IPS-18a (cell line): ENCODE data around the gene DAZAP1.
A peak's percentile ranks its signal among the peaks of the same experiment; 100 is the strongest.

ENCODE experiments used
- H3K27ac ChIP-seq: one replicate; pipeline ENCODE4 v1.5.1; 2013; ENCODE audit warnings: low read length
- H3K27me3 ChIP-seq: one replicate; pipeline ENCODE4 v1.6.1; 2013; ENCODE audit warnings: mild to moderate bottlenecking, low read length; ENCODE audit not compliant: control insufficient read depth, insufficient read depth
- H3K36me3 ChIP-seq: one replicate; pipeline ENCODE4 v1.6.1; 2013; ENCODE audit warnings: low read depth, low read length; ENCODE audit not compliant: control insufficient read depth
- H3K4me1 ChIP-seq: one replicate; pipeline ENCODE4 v1.6.1; 2013; ENCODE audit warnings: low read depth, low read length; ENCODE audit not compliant: control insufficient read depth
- H3K4me3 ChIP-seq: one replicate; pipeline ENCODE4 v1.5.1; 2013; ENCODE audit warnings: low read length
- H3K9ac ChIP-seq: one replicate; pipeline ENCODE4 v1.6.1; 2013; ENCODE audit warnings: mild to moderate bottlenecking, low read length, moderate library complexity
- H3K9me3 ChIP-seq: one replicate; pipeline ENCODE4 v1.6.1; 2013; ENCODE audit warnings: low read depth, low read length; ENCODE audit not compliant: control insufficient read depth

The DAZAP1 gene

DNA sequence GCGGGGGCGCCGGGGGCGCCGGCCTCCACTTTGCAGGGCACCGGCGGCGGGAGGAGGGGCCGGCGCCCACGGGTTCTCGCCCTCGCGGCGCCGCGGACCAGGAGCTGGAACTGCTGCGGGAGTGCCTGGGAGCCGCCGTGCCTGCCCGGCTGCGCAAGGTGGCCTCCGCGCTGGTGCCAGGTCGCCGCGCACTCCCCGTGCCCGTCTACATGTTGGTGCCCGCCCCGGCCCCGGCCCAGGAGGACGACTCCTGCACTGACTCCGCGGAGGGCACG lies 59.8 kb downstream of the DAZAP1 start:
- no peak overlapping the region for H3K9ac ChIP-seq
- H3K27ac ChIP-seq: no peak overlapping the region
- H3K4me1 ChIP-seq: no peaks in the 10 kb centered on the region
- peaks cover 92% of the 10 kb centered on the region for H3K27me3 ChIP-seq
- no peak overlapping the region for H3K4me3 ChIP-seq
- H3K9me3 ChIP-seq: no peaks in the 10 kb centered on the region
- no peaks in the 10 kb centered on the region for H3K36me3 ChIP-seq

DNA sequence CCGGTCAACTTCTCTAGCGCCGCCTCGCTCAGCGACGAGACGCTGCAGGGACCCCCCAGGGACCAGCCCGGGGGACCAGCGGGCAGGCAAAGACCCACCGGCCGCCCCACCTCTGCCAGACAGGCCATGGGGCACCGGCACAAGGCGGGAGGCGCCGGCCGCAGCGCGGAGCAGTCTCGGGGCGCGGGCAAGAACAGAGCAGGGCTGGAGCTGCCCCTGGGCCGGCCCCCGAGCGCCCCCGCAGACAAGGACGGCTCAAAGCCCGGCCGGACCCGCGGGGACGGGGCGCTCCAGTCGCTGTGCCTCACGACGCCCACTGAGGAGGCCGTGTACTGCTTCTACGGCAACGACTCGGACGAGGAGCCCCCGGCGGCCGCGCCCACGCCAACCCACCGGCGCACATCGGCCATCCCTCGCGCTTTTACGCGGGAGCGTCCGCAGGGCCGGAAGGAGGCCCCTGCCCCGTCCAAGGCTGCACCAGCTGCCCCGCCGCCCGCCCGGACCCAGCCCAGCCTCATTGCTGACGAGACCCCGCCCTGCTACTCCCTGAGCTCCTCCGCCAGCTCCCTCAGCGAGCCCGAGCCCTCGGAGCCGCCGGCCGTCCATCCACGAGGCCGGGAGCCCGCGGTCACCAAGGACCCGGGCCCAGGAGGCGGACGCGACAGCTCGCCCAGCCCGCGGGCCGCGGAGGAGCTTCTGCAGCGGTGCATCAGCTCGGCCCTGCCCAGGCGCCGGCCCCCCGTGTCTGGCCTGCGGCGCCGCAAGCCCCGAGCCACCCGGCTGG lies 60.3 kb downstream of the DAZAP1 start:
- no peaks in the 10 kb centered on the region for H3K9me3 ChIP-seq
- H3K36me3 ChIP-seq: no peaks in the 10 kb centered on the region
- no peaks in the 10 kb centered on the region for H3K4me1 ChIP-seq
- no peak overlapping the region for H3K4me3 ChIP-seq
- H3K27me3 ChIP-seq: peaks cover 97% of the 10 kb centered on the region
- H3K9ac ChIP-seq: no peak overlapping the region
- H3K27ac ChIP-seq: no peak overlapping the region

DNA sequence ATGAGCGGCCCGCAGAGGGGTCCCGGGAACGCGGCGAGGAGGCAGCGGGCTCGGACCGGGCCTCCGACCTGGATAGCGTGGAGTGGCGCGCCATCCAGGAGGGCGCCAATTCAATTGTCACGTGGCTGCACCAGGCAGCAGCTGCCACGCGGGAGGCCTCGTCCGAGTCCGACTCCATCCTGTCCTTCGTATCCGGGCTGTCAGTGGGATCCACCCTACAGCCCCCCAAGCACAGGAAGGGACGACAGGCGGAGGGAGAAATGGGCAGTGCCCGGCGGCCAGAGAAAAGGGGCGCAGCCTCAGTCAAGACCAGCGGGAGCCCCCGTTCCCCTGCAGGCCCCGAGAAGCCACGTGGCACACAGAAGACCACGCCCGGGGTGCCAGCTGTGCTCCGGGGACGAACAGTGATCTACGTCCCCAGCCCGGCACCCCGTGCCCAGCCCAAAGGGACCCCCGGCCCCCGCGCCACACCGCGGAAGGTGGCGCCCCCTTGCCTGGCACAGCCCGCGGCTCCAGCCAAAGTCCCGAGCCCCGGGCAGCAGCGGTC lies 61.0 kb downstream of the DAZAP1 start:
- Histone ChIP-seq H3K27ac (no peak overlapping the region), H3K36me3 (no peaks in the 10 kb centered on the region), H3K4me1 (no peaks in the 10 kb centered on the region), H3K9ac (no peak overlapping the region), H3K27me3 (peaks cover 99% of the 10 kb centered on the region), H3K4me3 (no peak overlapping the region), H3K9me3 (no peaks in the 10 kb centered on the region)

DNA sequence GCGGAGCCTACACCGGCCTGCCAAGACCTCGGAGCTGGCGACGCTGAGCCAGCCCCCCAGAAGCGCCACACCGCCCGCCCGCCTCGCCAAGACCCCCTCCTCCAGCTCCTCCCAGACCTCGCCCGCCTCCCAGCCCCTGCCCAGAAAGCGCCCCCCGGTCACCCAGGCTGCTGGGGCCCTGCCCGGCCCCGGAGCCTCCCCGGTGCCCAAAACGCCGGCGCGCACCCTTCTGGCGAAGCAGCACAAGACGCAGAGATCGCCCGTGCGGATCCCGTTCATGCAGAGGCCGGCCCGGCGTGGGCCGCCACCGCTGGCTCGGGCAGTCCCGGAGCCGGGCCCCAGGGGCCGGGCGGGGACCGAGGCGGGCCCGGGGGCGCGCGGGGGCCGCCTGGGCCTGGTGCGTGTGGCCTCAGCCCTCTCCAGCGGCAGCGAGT lies 61.5 kb downstream of the DAZAP1 start:
- Histone ChIP-seq H3K36me3 (no peaks in the 10 kb centered on the region), H3K27me3 (peaks cover 100% of the 10 kb centered on the region)

DNA sequence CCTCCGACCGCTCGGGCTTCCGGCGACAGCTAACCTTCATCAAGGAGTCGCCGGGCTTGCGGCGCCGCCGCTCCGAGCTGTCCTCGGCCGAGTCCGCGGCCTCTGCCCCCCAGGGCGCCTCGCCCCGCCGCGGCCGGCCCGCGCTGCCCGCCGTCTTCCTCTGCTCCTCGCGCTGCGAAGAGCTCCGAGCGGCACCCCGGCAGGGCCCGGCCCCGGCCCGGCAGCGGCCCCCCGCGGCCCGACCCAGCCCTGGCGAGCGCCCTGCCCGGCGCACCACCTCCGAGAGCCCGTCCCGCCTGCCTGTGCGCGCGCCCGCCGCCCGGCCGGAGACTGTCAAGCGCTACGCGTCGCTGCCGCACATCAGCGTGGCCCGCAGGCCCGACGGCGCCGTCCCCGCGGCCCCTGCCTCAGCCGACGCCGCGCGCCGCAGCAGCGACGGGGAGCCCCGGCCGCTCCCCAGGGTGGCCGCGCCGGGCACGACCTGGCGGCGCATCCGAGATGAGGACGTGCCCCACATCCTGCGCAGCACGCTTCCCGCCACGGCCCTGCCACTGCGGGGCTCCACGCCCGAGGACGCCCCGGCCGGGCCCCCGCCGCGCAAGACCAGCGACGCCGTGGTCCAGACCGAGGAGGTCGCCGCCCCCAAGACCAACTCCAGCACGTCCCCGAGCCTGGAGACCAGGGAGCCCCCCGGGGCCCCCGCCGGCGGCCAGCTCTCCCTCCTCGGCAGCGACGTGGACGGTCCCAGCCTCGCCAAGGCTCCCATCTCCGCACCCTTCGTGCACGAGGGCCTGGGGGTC lies 62.1 kb downstream of the DAZAP1 start:
- peaks cover 95% of the 10 kb centered on the region for H3K27me3 ChIP-seq
- H3K4me3 ChIP-seq: no peak overlapping the region
- no peak overlapping the region for H3K9ac ChIP-seq
- H3K36me3 ChIP-seq: no peaks in the 10 kb centered on the region
- H3K4me1 ChIP-seq: no peaks in the 10 kb centered on the region
- no peak overlapping the region for H3K27ac ChIP-seq
- H3K9me3 ChIP-seq: no peaks in the 10 kb centered on the region

More for the DNA sequence above, 61.5 kb downstream of the DAZAP1 start:
- Histone ChIP-seq H3K9me3 (no peaks in the 10 kb centered on the region), H3K27ac (no peak overlapping the region), H3K4me1 (no peaks in the 10 kb centered on the region), H3K4me3 (no peak overlapping the region), H3K9ac (no peak overlapping the region)

DNA sequence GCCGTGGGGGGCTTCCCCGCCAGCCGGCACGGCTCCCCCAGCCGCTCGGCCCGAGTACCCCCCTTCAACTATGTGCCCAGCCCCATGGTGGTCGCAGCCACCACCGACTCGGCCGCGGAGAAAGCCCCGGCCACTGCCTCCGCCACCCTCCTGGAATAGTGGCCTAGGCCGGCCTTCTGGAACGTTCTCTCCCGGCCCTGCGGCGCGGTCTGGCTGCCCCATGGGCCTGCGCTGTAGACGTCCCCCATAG lies 62.6 kb downstream of the DAZAP1 start:
- Histone ChIP-seq H3K27me3 (peaks cover 89% of the 10 kb centered on the region), H3K9ac (no peak overlapping the region), H3K9me3 (no peaks in the 10 kb centered on the region), H3K4me3 (peak overlapping the region; percentile 35), H3K36me3 (no peaks in the 10 kb centered on the region), H3K27ac (no peak overlapping the region), H3K4me1 (no peaks in the 10 kb centered on the region)

DNA sequence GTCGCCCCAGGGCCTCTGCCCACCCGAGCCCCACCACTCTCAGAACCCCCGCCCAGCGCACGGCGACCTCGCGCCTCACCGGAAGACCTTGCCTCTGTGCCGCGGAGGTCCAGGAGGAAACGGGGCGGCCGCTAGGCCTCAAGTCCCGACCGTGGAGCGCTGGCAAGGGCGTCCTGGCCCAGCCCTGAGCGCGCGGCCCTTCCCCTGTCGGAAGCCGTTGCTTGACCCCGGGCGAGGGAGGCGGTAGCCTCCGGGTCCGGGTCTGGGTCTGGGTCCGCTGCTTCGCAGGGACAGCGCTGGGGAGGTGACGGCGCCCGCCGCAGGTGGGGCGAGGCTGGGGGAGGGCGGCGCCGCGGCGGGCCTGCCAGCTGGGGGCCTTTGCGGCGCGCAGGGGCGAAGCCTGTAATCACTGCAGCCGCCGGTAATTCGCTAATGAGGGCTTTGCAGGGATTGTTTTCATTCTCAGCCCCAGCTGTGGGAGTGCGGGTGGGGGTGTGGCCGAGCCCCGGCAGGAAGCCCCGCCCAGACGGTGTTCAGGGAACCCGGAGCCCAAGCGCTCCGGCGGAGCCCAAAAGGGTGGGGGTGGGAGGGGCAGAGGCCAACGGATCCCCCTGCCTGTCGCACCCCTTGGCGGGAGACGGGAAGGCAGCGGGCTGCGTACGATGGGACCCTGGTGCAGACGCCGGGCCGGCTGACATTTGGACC lies 63.1 kb downstream of the DAZAP1 start:
- Histone ChIP-seq H3K4me3 (peak overlapping the region; percentile 35), H3K27me3 (peaks cover 85% of the 10 kb centered on the region), H3K9ac (no peak overlapping the region)

DNA sequence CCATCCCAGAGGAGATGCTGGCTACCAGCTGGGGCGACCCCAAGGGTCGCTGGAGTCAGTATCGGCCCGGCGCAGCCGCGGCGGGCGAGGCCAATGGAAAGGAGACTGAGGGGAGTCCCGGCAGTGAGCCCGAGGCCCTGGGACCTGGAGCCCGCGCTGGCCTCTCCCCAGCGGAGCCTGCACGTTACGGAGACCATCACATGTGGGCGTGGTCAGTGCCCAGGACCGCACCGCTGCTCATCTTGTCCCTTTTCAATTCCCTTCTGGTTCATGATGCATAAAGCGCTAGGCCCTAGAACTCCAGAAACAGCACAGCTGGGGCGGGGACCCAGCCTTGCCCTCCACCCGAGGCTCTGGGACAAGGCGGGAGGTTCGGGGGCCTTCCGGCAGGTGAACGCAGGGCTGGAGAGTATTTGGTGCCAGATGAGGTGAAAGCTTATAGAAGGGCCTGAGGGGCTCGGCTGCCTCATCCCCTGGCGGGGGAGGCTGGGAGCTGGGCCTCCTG lies 63.7 kb downstream of the DAZAP1 start:
- H3K4me1 ChIP-seq: no peaks in the 10 kb centered on the region
- no peaks in the 10 kb centered on the region for H3K36me3 ChIP-seq
- H3K9me3 ChIP-seq: no peaks in the 10 kb centered on the region
- H3K4me3 ChIP-seq: peak overlapping the region; percentile 35
- no peak overlapping the region for H3K27ac ChIP-seq
- no peak overlapping the region for H3K9ac ChIP-seq
- peaks cover 78% of the 10 kb centered on the region for H3K27me3 ChIP-seq

More for the DNA sequence above, 63.1 kb downstream of the DAZAP1 start:
- Histone ChIP-seq H3K4me1 (no peaks in the 10 kb centered on the region), H3K9me3 (no peaks in the 10 kb centered on the region), H3K27ac (no peak overlapping the region), H3K36me3 (no peaks in the 10 kb centered on the region)

DNA sequence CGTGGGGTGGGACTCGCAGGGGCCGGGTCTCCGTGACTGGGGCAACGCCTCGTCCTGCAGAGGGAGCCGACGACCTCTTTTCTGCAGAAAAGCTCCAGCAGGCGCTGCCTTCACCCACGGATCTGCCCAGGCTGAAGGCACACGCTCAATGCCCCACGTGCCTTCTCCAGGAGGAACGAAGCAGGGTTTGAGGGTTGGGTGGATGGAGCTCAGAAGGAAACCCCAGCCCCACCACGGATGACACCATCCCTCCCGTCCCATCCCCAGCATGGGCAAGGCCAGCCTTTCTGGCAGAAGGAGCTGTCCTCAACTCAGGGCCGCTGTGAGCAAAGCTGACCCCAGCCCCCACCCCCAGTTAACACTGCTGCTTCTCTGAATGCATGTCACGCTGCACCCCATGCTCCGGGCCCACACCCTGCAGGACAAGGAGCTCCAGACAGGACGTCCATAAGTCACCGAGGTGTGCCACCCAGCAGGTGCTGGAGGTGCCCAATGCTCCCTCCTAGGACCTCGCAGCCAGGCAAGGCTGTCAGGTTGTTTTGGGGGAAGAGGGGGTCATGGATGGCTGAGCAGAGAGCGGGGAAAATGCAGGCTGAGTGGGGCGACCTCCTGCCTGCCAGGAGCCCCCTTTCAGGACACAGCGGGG lies 64.3 kb downstream of the DAZAP1 start:
- no peaks in the 10 kb centered on the region for H3K36me3 ChIP-seq
- no peak overlapping the region for H3K27ac ChIP-seq
- peak overlapping the region; percentile 35 for H3K4me3 ChIP-seq
- peaks cover 73% of the 10 kb centered on the region for H3K27me3 ChIP-seq
- H3K9ac ChIP-seq: no peak overlapping the region
- H3K9me3 ChIP-seq: no peaks in the 10 kb centered on the region
- H3K4me1 ChIP-seq: no peaks in the 10 kb centered on the region

DNA sequence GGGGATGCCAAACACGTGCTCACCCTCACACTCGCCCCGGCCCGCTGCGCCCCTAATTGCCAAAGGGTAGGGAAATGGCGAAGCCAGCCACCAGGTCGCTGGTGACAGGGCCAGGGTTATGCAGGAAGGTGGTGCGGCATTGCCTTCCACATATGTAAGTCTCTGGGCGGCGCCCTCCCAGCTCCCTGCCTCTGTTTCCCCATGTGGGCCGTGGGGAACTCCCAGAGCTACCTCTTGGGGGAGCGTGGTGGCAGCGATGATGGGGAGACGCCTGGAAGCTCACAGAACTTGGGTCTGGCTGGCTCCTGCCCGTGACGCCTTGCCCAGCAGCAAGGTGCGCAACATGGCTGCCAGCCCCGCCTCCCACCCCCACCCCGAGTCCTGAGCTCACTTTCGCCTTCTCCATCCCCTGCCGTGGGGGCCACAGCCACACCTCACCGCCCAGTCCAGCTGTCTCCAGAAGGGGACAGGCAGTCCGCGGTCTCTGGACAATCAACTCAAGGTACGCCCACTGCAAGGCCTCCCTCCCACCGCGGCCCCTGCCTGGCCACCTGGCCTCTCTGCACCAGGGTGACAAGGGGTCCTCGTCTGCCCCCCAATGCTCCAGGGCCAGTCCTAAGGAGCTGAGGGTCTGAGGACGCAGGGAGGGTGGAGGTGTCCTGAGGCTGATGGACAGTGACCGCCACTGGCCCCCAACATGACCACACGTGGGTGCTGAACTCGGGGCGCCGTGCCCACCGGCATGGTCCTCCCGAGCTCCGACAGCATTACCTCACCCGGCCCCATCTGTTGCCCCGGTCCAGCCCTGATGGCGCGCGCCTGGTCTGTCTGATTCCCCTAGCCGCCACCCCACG lies 65.1 kb downstream of the DAZAP1 start:
- Histone ChIP-seq H3K27ac (no peak overlapping the region), H3K9me3 (no peaks in the 10 kb centered on the region), H3K4me3 (no peak overlapping the region), H3K4me1 (no peaks in the 10 kb centered on the region), H3K36me3 (no peaks in the 10 kb centered on the region), H3K9ac (no peak overlapping the region), H3K27me3 (peaks cover 64% of the 10 kb centered on the region)
